Suppressor macrophage treated with lipopolysaccharide for 4 hours (primary cell): ENCODE measurements around the gene NUP214.
A peak's percentile ranks its signal among the peaks of the same experiment; 100 is the strongest.
"Not testable (repeated sequence)": the region's sequence is repeated elsewhere in the genome, so short reads cannot be mapped to it uniquely, and the experiment has no call there.

Source experiments
- DNase-seq: peaks from one replicate; pipeline ENCODE4 v3.0.0-alpha.2; 2020

Gene NUP214

DNA sequence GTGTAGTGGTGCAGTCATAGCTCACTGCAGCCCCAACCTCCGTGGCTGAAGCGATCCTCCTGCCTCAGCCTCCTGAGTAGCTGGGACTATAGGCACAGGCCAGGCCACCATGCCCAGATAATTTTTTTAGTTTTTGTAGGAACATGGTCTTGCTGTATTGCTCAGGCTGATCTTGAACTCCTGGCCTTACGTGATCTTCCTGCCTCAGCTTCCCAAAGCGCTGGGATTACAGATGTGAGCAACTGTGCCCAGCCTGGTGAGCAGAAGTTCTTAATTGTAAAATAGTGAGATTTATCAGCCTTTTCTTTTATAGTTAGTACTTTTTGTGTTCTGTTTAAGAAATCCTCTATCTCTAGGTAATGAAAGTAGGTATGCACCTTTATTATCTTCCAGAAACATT lies 42.5 kb downstream of the NUP214 start:
- DNase-seq, result no peak

DNA sequence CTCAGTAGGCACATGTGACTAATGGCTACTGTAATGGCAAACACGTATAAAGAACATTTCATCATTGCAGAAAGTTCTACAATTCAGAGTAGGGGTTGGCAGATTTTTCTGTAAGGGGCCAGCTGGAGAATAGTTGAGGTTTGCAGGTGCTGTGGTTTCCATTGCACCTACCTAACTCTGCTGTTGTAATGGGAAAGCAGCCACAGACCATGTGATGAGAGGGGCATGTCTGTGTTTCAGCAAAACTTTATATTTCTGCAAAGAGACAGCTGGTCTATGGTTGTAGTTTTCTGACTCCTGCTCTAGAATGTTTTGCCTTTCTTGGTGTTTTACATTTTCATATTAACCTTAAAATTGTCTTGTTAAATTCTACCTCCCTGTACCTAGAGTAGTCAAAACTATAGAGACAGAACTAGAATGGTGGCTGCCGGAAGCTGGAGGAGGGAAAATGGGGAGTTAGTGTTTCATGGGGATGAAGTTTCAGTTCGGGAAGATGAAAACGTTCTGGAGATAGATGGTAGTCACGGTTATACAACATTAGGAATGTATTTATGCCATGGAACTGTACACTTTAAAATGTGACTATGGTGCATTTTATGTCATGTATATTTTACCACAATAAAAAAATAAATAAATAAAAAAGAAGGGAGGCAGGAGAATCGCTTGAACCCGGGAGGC lies 44.3 kb downstream of the NUP214 start:
- DNase-seq, result no peak

DNA sequence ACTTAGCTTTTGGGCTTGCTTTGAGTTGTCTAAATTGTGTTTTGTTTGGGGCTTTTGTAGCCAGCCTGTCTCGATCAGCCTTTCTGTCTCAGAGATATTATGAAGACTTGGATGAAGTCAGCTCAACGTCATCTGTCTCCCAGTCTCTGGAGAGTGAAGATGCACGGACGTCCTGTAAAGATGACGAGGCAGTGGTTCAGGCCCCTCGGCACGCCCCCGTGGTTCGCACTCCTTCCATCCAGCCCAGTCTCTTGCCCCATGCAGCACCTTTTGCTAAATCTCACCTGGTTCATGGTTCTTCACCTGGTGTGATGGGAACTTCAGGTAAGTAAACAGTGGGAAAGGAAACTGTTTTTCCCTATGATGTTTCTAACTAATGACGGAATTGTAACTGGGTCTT lies 48.6 kb downstream of the NUP214 start:
- no peak for DNase-seq

DNA sequence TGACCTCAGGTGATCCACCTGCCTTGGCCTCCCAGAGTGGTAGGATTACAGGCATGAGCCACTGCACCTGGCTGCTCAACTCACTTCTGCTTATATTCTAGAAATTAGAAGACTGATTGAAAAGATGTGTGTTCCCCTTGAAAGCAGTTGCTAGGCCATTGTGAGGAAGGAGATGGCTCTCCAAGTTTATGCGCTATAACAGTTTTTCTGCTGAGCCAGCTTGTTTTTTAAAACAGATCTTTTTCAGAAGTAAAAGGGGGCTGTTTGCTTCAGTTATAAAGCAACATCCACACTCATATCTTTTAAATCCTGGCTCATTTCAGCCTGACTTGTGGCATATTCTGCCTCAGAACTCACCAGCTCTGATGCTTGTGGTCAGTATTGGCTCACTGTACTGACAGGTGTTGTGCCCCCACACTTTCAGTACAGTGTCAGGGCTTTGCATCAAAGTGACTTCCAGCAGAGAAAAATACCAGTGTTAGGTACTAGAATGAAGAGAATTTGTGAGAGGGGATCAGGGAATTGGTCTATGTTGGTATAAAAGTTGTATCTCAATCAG lies 49.4 kb downstream of the NUP214 start:
- DNase-seq, result no peak

DNA sequence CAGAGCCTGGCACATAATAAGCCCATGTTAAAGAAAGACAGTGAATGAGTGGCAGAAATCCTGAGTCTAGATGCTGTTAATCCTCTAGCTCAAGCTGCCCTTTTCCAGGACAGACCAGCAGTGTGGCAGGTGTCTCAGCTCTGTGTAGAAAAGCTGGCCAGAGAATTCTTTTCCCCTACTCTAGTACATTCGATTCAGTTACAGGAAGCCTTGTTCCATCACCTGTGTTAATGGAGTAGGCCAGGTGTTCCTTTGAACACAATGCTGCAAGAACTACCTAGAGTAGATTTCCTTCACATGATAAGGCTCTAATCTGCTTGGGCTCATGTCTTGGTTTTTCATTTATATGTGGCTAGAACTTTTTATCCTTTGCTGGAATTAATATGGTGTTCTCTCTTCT lies 52.5 kb downstream of the NUP214 start:
- DNase-seq, result no peak

DNA sequence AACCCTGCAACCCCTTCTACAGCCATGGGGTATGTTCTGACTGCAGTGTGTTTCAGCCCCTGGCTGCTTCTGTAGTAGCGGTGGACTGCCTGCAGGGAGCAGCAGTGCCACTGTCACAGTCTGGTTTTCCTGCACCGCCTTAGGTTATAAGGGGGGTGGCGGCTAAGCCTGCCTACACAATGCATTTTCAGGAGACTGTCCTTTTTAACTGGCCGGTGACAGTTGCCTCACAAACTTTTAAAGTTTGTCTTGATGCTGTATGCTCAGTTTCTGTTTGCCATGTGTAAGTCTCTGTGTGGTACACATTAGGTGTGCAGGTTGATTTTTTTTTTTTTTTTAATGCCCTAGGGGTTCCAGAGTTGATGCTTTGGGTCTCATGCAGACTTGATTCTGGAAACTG lies 53.0 kb downstream of the NUP214 start:
- peak; percentile 75 for DNase-seq

DNA sequence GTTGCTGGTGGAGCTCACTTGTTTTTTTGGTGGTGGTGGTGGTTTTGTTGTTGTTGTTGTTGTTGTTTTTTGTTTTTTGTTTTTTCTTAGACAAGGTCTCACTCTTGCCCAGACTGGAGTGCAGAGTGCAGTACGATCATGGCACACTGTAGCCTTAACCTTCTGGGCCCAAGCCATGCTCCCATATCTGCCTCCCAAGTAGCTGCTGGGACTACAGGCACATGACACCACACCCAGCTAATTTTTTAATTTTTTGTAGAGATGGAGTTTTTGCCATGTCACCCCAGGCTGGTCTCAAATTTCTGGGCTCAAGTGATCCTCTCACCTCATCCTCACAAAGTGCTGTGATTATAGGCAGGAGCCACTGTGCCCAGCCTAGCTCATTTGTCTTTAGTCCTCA lies 53.5 kb downstream of the NUP214 start:
- DNase-seq, result no peak

DNA sequence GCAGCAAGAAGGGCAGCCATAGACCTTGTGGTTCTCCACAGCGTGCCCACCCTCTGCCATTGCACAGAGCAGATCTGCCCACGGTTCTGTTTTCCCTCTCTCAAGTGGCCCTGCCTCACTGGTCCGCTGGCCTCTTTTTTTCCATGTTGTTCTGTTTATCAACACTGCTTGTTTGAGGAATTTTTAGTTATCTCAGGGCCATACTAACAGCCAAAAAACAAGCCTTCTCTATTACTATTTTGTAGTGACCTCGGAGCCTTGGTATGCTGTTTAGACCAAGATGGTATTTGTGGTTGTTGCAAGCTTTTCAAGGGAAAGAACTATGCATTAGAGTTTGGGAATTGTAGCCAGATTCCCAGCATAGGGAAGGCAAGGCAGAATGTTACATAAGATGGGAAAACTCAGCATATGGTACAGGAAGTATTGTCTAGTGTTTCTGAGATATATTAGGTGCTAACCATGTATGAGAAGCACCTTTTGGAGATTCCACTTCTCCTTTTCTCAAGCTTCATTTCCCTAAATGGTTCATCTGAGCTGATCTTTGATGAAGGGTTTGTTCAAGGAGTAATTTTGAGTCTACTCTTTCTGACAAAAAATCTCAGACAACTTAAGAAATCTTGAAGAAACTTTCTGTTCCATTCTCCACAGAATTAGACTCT lies 54.3 kb downstream of the NUP214 start:
- DNase-seq, result no peak

DNA sequence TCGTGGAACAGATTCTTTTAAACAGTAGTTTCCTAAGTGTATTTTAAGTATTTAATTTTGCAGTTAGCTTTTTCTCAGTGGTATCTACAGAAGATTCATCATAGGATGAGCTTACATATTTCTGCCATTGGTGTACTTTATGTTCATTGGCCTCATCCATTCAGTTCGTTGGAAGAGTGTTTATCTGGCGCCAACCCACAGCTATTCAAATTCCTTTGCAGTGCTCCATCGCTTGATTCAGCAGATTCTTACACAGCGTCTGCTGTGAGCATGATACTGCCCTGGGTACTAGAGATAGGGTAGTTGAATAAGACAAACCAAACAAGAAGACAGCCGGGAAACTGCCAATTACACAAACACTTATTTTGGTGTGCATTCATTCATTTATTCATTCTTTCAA lies 55.1 kb downstream of the NUP214 start:
- DNase-seq, result no peak

DNA sequence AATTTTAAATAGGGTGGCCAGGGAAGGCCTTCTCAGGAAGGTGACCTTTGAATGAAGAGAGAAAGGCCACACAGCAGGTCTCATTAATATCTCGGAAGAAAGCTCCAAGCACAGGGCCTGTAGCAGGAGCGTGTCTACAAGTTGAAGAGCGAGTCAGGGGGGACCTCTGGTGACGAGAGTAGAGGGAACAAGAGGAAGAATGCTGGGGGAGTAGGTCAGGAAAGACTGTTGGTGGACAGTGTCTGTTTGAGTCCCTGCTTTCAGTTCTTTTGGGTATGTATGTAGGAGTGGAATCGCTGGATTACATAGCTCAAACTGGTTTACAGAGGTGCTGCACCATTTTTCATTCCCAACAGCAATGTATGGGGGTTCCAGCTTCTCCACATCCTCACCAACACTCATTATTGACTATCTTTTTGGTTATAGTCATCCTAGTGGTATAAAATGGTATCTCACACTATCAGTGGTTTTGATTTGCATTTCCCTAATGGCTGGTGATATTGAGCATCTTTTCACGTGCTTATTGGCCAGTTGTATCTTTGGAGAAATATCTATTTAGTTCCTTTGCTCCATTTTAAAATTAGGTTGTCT lies 55.8 kb downstream of the NUP214 start:
- no peak for DNase-seq

DNA sequence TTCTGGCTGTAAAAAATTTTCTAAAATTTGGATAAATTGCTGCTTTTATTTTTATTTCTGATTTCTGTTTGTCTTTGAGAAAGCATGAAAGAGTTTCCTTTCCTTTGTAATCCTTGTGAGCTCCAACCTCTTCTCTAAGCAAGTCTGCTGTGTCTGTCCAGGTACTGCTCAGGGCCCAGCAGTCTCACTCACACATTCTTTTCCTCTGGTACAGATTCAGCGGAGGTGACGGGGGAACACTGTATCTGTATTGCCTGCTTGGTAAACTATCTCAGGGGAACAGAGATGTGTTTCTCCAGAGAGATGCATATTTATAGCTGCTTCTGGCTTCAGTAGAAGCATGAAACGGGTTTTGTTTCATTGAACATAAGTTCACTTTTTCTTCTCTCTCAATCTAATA lies 60.5 kb downstream of the NUP214 start:
- DNase-seq, result no peak

DNA sequence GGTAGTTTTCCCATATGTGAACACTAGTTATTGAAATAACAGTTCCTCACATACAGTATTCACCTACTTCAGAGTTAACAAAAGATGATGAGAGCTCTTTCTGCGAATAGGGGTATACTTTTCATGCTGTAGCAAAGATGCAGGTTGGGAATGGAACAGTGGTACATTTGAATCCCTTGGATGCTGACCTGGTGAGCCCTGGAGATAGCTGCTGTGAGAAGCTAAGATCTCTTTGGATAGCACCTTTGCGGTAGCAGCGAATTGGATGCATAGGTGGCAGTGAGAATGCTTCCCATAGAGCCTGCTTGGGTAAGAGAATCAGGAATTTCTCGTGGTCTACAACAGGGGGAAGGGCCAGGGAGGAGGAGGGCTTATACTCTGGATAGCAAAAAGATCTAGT lies 61.2 kb downstream of the NUP214 start:
- no peak for DNase-seq

DNA sequence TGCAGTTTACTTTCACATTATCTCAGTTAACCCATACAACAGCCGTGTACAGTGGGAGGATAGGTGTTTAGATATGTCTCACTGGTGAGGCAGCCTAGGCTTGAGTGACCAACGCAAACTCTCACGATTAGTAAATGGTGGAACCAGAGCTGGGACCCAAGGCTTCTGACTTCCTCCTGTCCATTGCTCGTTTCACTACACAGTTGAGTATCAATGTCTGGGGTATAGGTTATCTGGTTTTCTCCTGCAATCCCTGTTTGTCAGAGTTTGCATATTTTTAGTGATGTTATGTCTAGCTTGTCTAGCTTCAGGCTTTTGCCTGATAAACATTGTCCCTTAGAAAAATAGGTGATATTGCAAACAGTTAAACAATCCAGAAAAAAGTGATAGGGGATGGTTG lies 62.6 kb downstream of the NUP214 start:
- DNase-seq, result no peak

DNA sequence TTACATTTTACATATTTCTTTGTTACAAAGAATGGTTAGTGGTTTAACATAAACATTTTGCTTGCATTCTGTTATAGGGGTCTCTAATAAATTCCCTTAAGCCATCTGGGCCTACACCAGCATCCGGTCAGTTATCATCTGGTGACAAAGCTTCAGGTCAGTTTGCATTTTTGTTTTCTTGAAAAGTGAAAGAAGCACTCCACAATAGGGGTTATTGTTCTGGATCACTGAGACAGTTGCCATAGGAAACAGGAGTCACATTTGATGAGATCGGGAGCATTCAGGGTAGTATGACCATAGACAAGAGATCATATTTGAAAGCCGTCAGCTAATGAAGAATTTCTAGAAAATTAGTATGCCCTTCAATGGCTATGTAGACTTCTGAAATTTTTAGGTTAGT lies 63.6 kb downstream of the NUP214 start:
- DNase-seq, result no peak

DNA sequence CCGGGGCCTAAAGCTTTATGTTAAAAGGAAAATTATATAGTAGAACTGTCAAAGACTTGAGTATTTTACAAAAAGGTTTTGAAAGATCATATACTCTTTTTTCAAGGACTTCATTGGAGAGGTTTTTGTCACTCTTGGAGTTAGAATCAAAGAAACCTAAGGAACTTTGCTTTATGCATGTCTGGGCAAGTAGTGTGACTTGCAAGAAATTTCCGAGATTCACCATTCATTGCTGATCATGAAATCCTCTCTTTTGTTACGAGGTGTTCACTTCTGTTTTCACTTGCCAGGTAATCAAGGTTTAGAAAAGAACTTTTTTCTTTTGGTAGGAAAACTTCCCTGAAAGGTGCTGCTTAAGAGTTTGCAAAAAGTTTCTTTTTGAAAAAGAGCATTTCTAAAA lies 64.8 kb downstream of the NUP214 start:
- DNase-seq, result no peak

DNA sequence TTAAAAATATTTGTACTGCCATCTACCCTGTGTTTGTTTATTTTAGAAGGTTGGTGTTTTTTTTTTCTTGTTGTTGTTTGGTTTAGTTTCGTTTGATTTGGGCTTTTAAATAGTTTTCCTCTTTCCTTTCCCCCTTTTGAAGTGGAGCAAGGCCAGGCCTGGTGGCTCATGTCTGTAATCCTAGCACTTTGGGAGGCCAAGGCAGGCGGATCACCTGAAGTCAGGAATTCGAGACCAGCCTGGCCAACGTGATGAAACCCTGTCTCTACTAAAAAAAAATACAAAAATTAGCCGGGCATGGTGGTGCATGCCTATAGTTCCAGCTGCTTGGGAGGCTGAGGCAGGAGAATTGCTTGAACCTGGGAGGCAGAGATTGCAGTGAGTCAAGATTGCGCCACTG lies 65.6 kb downstream of the NUP214 start:
- DNase-seq, result not testable (repeated sequence)

DNA sequence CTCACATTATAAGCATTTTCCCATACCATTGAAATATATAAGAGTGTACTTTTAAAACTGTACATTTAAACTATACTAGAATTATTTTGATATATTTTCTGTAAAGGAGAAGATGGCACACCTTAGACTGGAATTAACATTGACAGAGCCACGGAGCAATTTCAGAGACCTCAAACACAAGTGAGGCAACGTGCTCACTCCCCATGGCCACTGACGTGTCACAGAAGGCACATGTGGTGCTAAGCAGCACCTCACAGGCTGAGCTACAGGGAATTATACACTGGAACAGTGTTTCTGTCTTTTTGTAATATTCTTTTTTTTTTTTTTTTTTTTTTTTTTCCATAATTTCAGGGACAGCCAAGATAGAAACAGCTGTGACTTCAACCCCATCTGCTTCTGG lies 66.5 kb downstream of the NUP214 start:
- no peak for DNase-seq

DNA sequence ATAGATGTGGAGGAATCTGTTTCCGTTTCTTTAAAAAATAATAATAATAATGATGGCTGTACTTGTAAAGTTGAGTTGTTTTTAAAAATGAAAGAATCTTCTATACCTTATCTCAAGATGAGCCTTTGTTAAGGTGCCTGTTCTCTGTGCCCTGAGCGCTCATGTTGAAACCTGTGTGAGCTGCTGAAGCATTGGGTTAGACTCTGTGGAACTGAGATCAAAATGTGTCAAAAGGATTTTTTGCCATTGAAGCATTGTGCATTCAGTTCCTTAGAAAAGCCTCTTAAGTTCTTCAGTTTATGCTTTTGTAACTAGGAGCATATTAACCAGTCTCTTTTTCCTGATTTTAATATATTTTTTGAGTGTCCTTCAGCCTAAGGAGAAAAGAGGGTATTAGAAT lies 67.7 kb downstream of the NUP214 start:
- no peak for DNase-seq

DNA sequence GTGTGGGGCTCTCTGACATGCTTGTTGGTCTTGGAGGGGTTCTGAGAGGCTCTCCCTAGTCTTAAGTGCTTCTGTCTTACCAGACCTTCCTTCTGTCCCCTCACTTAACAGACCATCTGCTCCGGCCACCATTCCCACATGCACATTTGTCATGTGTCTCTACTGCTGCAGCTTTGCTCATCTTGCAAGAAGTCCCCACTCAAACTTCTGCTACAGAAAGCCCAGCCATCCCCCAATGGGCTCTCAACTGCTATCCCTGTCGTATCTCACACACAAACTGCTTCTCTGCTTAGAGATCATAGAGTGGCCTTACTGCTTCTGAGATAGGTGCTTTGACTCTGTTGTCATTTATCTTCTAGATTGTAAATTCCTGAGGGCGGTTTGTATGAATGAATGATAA lies 69.4 kb downstream of the NUP214 start:
- DNase-seq, result no peak

DNA sequence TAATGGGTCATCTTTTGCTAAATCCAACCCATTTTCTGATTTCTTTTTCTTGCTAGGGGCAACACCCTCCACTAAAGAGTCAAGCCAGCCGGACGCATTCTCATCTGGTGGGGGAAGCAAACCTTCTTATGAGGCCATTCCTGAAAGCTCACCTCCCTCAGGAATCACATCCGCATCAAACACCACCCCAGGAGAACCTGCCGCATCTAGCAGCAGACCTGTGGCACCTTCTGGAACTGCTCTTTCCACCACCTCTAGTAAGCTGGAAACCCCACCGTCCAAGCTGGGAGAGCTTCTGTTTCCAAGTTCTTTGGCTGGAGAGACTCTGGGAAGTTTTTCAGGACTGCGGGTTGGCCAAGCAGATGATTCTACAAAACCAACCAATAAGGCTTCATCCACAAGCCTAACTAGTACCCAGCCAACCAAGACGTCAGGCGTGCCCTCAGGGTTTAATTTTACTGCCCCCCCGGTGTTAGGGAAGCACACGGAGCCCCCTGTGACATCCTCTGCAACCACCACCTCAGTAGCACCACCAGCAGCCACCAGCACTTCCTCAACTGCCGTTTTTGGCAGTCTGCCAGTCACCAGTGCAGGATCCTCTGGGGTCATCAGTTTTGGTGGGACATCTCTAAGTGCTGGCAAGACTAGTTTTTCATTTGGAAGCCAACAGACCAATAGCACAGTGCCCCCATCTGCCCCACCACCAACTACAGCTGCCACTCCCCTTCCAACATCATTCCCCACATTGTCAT lies 72.0 kb downstream of the NUP214 start:
- DNase-seq, result no peak

DNA sequence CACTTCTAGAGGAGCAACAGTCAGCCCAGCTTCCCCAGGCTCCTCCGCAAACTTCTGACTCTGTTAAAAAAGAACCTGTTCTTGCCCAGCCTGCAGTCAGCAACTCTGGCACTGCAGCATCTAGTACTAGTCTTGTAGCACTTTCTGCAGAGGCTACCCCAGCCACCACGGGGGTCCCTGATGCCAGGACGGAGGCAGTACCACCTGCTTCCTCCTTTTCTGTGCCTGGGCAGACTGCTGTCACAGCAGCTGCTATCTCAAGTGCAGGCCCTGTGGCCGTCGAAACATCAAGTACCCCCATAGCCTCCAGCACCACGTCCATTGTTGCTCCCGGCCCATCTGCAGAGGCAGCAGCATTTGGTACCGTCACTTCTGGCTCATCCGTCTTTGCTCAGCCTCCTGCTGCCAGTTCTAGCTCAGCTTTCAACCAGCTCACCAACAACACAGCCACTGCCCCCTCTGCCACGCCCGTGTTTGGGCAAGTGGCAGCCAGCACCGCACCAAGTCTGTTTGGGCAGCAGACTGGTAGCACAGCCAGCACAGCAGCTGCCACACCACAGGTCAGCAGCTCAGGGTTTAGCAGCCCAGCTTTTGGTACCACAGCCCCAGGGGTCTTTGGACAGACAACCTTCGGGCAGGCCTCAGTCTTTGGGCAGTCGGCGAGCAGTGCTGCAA lies 72.8 kb downstream of the NUP214 start:
- DNase-seq, result no peak

DNA sequence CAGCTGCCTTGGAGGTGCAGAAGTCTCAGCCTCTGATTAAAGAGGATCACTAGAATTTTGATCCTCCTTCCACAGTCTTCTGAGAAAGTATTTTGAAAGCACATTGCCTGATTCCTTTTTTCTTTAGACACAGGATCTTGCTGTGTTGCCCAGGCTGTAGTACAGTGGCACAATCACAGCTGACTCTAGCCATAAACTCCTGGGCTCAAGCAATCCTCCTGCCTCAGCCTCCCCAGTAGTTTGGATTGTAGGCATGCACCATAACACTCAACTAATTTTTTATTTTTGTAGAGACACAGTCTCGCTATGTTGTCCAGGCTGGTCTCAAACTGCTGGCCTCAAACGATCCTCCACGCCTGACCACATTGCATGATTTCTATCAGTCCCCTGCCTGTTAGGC lies 76.5 kb downstream of the NUP214 start:
- DNase-seq, result no peak
